H1 (cell line): ENCODE results near the gene SCO1. TPM values are rescaled to one million over a fixed set of nuclear protein-coding genes. Genes with fewer than 3 reads are reported as not detected.

Experiments used
- CTCF ChIA-PET: fragments of 300-600 bp; sonication (Branson Sonifier 250); formaldehyde crosslinking; loops from one replicate; lab custom pipeline; 2021; ENCODE audit not compliant: partially characterized antibody; lab: Charles Lee
- POLR2A ChIA-PET: fragments of 300-600 bp; sonication (Branson Sonifier 250); formaldehyde crosslinking; loops from one replicate; lab custom pipeline; 2021; ENCODE audit warnings: inconsistent platforms; ENCODE audit not compliant: partially characterized antibody; lab: Charles Lee
- DNase-seq, 2 experiments: peaks; one replicate each; pipeline versions ENCODE4 v3.0.0 to v3.0.0-alpha.2; 2010 to 2022; ENCODE audit warnings: low spot score in 2 of 2, low read depth in 1 of 2, mixed read lengths in 1 of 2
- FAIRE-seq: peaks from 2 replicates; lab custom pipeline; 2011; peaks lifted over from hg19 to GRCh38; lab: Jason Lieb, UNC
- H2AFZ ChIP-seq: 2 replicates; pipeline ENCODE4 v1.8.1; 2012; ENCODE audit warnings: low read length, inconsistent platforms
- H2AK5ac ChIP-seq: 2 replicates; pipeline ENCODE4 v1.6.1; 2013; ENCODE audit warnings: low read depth, low read length
- H2BK120ac ChIP-seq: replicated peaks from 2 replicates; pipeline ENCODE3; 2013; ENCODE audit warnings: low read depth, low read length, inconsistent platforms
- H2BK12ac ChIP-seq: 2 replicates; pipeline ENCODE4 v1.6.1; 2013; ENCODE audit warnings: low read depth, low read length
- H2BK15ac ChIP-seq: 2 replicates; pipeline ENCODE4 v1.6.1; 2013; ENCODE audit warnings: low read length
- H2BK20ac ChIP-seq: 2 replicates; pipeline ENCODE4 v1.6.1; 2013; ENCODE audit warnings: low read length
- H2BK5ac ChIP-seq: 2 replicates; pipeline ENCODE4 v1.6.1; 2013; ENCODE audit warnings: low read depth, low read length
- H3K14ac ChIP-seq: 2 replicates; pipeline ENCODE4 v1.6.1; 2013; ENCODE audit warnings: inconsistent platforms; ENCODE audit not compliant: insufficient read length
- H3K18ac ChIP-seq: 2 replicates; pipeline ENCODE4 v1.6.1; 2013; ENCODE audit warnings: low read length; ENCODE audit errors: extremely low read depth
- H3K23ac ChIP-seq: 2 replicates; pipeline ENCODE4 v1.6.1; 2013; ENCODE audit warnings: inconsistent platforms; ENCODE audit not compliant: insufficient read length
- H3K23me2 ChIP-seq: 2 replicates; pipeline ENCODE4 v1.6.1; 2013; ENCODE audit warnings: low read depth, low read length
- H3K27ac ChIP-seq: 2 replicates; pipeline ENCODE4 v1.6.1; 2011; ENCODE audit warnings: low read depth, low read length, inconsistent platforms
- H3K27me3 ChIP-seq, 4 experiments: replicated peaks in 1 of 4; 1 replicate in 1 of 4; 2 replicates in 3 of 4; pipeline versions ENCODE4 v1.6.1 to v1.8.1; 2011 to 2013; ENCODE audit warnings: low read length in 3 of 4, mild to moderate bottlenecking in 3 of 4, inconsistent platforms in 2 of 4, mixed read lengths in 2 of 4, moderate library complexity in 1 of 4; ENCODE audit not compliant: control insufficient read depth in 3 of 4, insufficient read depth in 3 of 4; ENCODE audit errors: extremely low read depth in 1 of 4
- H3K36me3 ChIP-seq, 4 experiments: 2 replicates each; pipeline versions ENCODE4 v1.6.1 to v1.8.1; 2011 to 2013; ENCODE audit warnings: mild to moderate bottlenecking in 4 of 4, low read length in 3 of 4, moderate library complexity in 2 of 4, control low read depth in 1 of 4, inconsistent platforms in 1 of 4; ENCODE audit not compliant: insufficient read depth in 4 of 4, control insufficient read depth in 2 of 4
- H3K4ac ChIP-seq: replicated peaks from 2 replicates; pipeline ENCODE3; 2013; ENCODE audit warnings: low read length, low read depth, mixed read lengths, inconsistent platforms; ENCODE audit not compliant: insufficient read length
- H3K4me1 ChIP-seq, 4 experiments: replicated peaks in 1 of 4; 1 replicate in 1 of 4; 2 replicates in 3 of 4; pipeline versions ENCODE4 v1.6.1 to v1.8.1; 2011 to 2013; ENCODE audit warnings: low read length in 3 of 4, inconsistent platforms in 2 of 4, mixed read lengths in 1 of 4; ENCODE audit not compliant: insufficient read depth in 4 of 4, control insufficient read depth in 3 of 4
- H3K4me2 ChIP-seq, 2 experiments: 2 replicates each; pipeline versions ENCODE4 v1.6.1 to v1.8.1; 2011 to 2013; ENCODE audit warnings: low read depth in 2 of 2, low read length in 2 of 2, control low read depth in 1 of 2, inconsistent platforms in 1 of 2, mild to moderate bottlenecking in 1 of 2; ENCODE audit not compliant: insufficient read depth in 1 of 2
- H3K4me3 ChIP-seq, 4 experiments: fragments of 200-600, 300-600 bp in 1 of 4; sonication (generic), shearing (Covaris generic), sonication (Bioruptor Twin) in 1 of 4; 2 replicates each; pipeline versions ENCODE4 v1.5.1 to v1.8.1; 2011 to 2016; ENCODE audit warnings: low read length in 4 of 4, low read depth in 3 of 4, control low read depth in 2 of 4, inconsistent platforms in 2 of 4, mild to moderate bottlenecking in 2 of 4, mixed read lengths in 1 of 4, moderate library complexity in 1 of 4; ENCODE audit not compliant: insufficient read depth in 2 of 4; ENCODE audit errors: extremely low read depth in 1 of 4
- H3K56ac ChIP-seq: replicated peaks from 2 replicates; pipeline ENCODE3; 2013; ENCODE audit warnings: low read depth, mild to moderate bottlenecking, mixed read lengths, low read length, inconsistent platforms; ENCODE audit not compliant: insufficient read length
- H3K79me1 ChIP-seq: 2 replicates; pipeline ENCODE4 v1.6.1; 2013; ENCODE audit warnings: low read depth, low read length, control low read depth
- H3K79me2 ChIP-seq, 2 experiments: 2 replicates each; pipeline versions ENCODE4 v1.6.1 to v1.8.1; 2012 to 2013; ENCODE audit warnings: low read length in 2 of 2, mild to moderate bottlenecking in 2 of 2, inconsistent platforms in 1 of 2; ENCODE audit not compliant: insufficient read depth in 2 of 2, control insufficient read depth in 1 of 2
- H3K9ac ChIP-seq, 4 experiments: replicated peaks in 1 of 4; 1 replicate in 1 of 4; 2 replicates in 3 of 4; pipeline versions ENCODE4 v1.6.1 to v1.8.1; 2011 to 2013; ENCODE audit warnings: low read depth in 3 of 4, low read length in 3 of 4, control low read depth in 2 of 4, mild to moderate bottlenecking in 2 of 4, moderate library complexity in 2 of 4, inconsistent platforms in 1 of 4; ENCODE audit errors: extremely low read depth in 1 of 4
- H3K9me3 ChIP-seq, 2 experiments: 2 replicates each; pipeline versions ENCODE4 v1.6.1 to v1.8.1; 2012 to 2013; ENCODE audit warnings: mild to moderate bottlenecking in 2 of 2, moderate library complexity in 2 of 2, control low read depth in 1 of 2, inconsistent platforms in 1 of 2, low read depth in 1 of 2, low read length in 1 of 2, mixed read lengths in 1 of 2; ENCODE audit not compliant: insufficient read depth in 2 of 2
- H4K20me1 ChIP-seq, 2 experiments: replicated peaks in 1 of 2; 2 replicates each; pipeline versions ENCODE3 to v1.8.1; 2011 to 2013; ENCODE audit warnings: inconsistent platforms in 2 of 2, low read length in 2 of 2, mild to moderate bottlenecking in 1 of 2; ENCODE audit not compliant: insufficient read depth in 2 of 2, control insufficient read depth in 1 of 2
- H4K5ac ChIP-seq: 2 replicates; pipeline ENCODE4 v1.6.1; 2013; ENCODE audit warnings: low read length, low read depth, mixed read lengths, inconsistent platforms; ENCODE audit not compliant: insufficient read length
- H4K8ac ChIP-seq: 2 replicates; pipeline ENCODE4 v1.8.0; 2013; ENCODE audit warnings: mild to moderate bottlenecking, moderate library complexity, low read length, inconsistent platforms; ENCODE audit not compliant: insufficient read depth; ENCODE audit errors: extremely low read depth
- H4K91ac ChIP-seq: replicated peaks from 2 replicates; pipeline ENCODE3; 2013; ENCODE audit warnings: low read length, mixed read lengths, inconsistent platforms; ENCODE audit not compliant: insufficient read length
- CEBPB ChIP-seq: IDR thresholded peaks from 2 replicates; pipeline ENCODE4 v1.6.1; 2012; ENCODE audit warnings: low read depth, low read length
- CTBP2 ChIP-seq: IDR thresholded peaks from 2 replicates; pipeline ENCODE4 v1.7.0; 2011; ENCODE audit warnings: borderline replicate concordance, mild to moderate bottlenecking, moderate library complexity, mixed read lengths, low read length; ENCODE audit not compliant: insufficient read depth, insufficient read length
- HDAC6 ChIP-seq: IDR thresholded peaks from one replicate; pipeline ENCODE4 v1.7.1; 2012; ENCODE audit warnings: low read depth, mild to moderate bottlenecking, inconsistent platforms, low read length, moderate library complexity
- KDM5A ChIP-seq: fragments of 200-600 bp; IDR thresholded peaks from 2 replicates; pipeline ENCODE4 v1.7.1; 2012; ENCODE audit warnings: mild to moderate bottlenecking, low read length, inconsistent platforms, mixed read lengths
- PHF8 ChIP-seq: fragments of 200-600 bp; sonication (generic); conservative IDR thresholded peaks from 2 replicates; pipeline ENCODE4 v1.7.1; 2012; ENCODE audit warnings: low read depth, mild to moderate bottlenecking, inconsistent platforms, low read length, moderate library complexity
- POLR2A ChIP-seq, 2 experiments: IDR thresholded peaks; 1 replicate in 1 of 2; 2 replicates in 1 of 2; pipeline ENCODE4 v1.6.1; 2011; ENCODE audit warnings: low read depth in 2 of 2, low read length in 2 of 2, mild to moderate bottlenecking in 2 of 2; ENCODE audit errors: control extremely low read depth in 1 of 2
- RBBP5 ChIP-seq: IDR thresholded peaks from 2 replicates; pipeline ENCODE4 v1.7.1; 2012; ENCODE audit warnings: low read depth, mild to moderate bottlenecking, inconsistent platforms, low read length, moderate library complexity, borderline replicate concordance
- RFX5 ChIP-seq: IDR thresholded peaks from 2 replicates; pipeline ENCODE4 v1.6.1; 2011; ENCODE audit warnings: low read depth, low read length, improper control_type of control experiment, borderline replicate concordance
- RXRA ChIP-seq: IDR thresholded peaks from 2 replicates; pipeline ENCODE4 v1.6.1; 2011; ENCODE audit warnings: low read depth, mild to moderate bottlenecking, low read length, moderate library complexity; ENCODE audit not compliant: insufficient read depth
- SIX5 ChIP-seq: IDR thresholded peaks from 2 replicates; pipeline ENCODE4 v1.6.1; 2011; ENCODE audit warnings: mild to moderate bottlenecking, low read depth, low read length
- SRF ChIP-seq: IDR thresholded peaks from 2 replicates; pipeline ENCODE4 v1.6.1; 2011; ENCODE audit warnings: mild to moderate bottlenecking, low read depth, low read length, moderate library complexity
- SUZ12 ChIP-seq: fragments of 200-600 bp; sonication (generic); IDR thresholded peaks from 2 replicates; pipeline ENCODE4 v1.6.1; 2012; ENCODE audit warnings: mild to moderate bottlenecking, inconsistent platforms, low read length, moderate library complexity, mixed read lengths
- TAF7 ChIP-seq: optimal IDR thresholded peaks from 2 replicates; pipeline ENCODE3; 2011; ENCODE audit warnings: low read depth, mild to moderate bottlenecking, inconsistent platforms, low read length, moderate library complexity, borderline replicate concordance
- TBP ChIP-seq: IDR thresholded peaks from 2 replicates; pipeline ENCODE4 v1.6.1; 2011; ENCODE audit warnings: low read depth, low read length, improper control_type of control experiment
- WGBS, 2 experiments: shearing (Covaris generic) in 1 of 2; methylation state at CpG; one replicate each; pipeline versions ENCODE4 v1.1.6 to v1.1.7; 2013 to 2015; ENCODE audit warnings: low lambda C conversion rate in 2 of 2, mixed read lengths in 2 of 2, inconsistent platforms in 1 of 2, low coverage in 1 of 2, missing lambda C conversion rate in 1 of 2; ENCODE audit not compliant: insufficient replicate concordance in 2 of 2, insufficient coverage in 1 of 2, insufficient read length in 1 of 2; ENCODE audit errors: extremely low coverage in 1 of 2, missing lambda C conversion rate in 1 of 2; 5-methylcytosine and 5-hydroxymethylcytosine counted together
- polyA plus RNA-seq, 7 experiments: library from polyadenylated mRNA; depleted of rRNA in 3 of 7; stranded (reverse) in 5 of 7; unstranded in 2 of 7; fragments of >200 nt in 5 of 7; fragments of 200-250 nt in 2 of 7; gene quantifications; 1 replicate in 5 of 7; 2 replicates in 1 of 7; 4 replicates in 1 of 7; pipeline versions ENCODE4 v1.2.1 to v1.2.3, GENCODE V29; 2011 to 2013; ENCODE audit warnings: missing spikeins in 2 of 7, mixed read lengths in 2 of 7
- total RNA-seq: library from RNA; stranded (reverse); fragmentation: NEBNext Ultra II Directional; extraction: Animal tissue kit (Norgen Biotek cat#: 25700); gene quantifications from 2 replicates; pipeline ENCODE4 v1.2.1, GENCODE V29; 2021
- TF ChIP-seq, protein P1 (sequence below): IDR thresholded peaks from 2 replicates; pipeline ENCODE4 v1.6.1; 2012; ENCODE audit warnings: inconsistent platforms

The SCO1 gene
- total and polyA plus RNA-seq, 2 of the 8 experiments (the other 6 are each of a cell fraction or from before 2014, with no cell fraction given), result 18.7 to 61.8 TPM

- WGBS, 2 experiments, result 82% methylated on average over 5 of the region's 5 CpGs; no CpG with 5 or more reads in 1 of the 2 experiments
- Histone ChIP-seq H2AFZ (no peak overlapping the region), H3K4me3 (no peak overlapping the region), H4K20me1 (no peaks in the 10 kb centered on the region), H3K23ac (no peak overlapping the region), H3K4me1 (no peaks in the 10 kb centered on the region), H4K8ac (no peak overlapping the region), H2BK120ac (no peak overlapping the region), H3K14ac (no peak overlapping the region), H3K36me3 (peaks cover 0 to 4% (median 0%) of the 10 kb centered on the region in 4 experiments; a peak in 1 of 8 replicates), H2BK12ac (no peak overlapping the region), H3K9me3 (no peaks in the 10 kb centered on the region), H3K18ac (no peak overlapping the region), H2BK20ac (no peak overlapping the region), H4K5ac (no peak overlapping the region), H3K79me1 (no peaks in the 10 kb centered on the region), H3K56ac (no peak overlapping the region), H3K79me2 (no peaks in the 10 kb centered on the region), H3K4ac (no peak overlapping the region), H2BK5ac (no peak overlapping the region), H2AK5ac (no peak overlapping the region), H3K23me2 (no peaks in the 10 kb centered on the region), H4K91ac (no peak overlapping the region), H3K27ac (no peak overlapping the region), H3K27me3 (no peaks in the 10 kb centered on the region), H2BK15ac (no peak overlapping the region), H3K4me2 (no peak overlapping the region), H3K9ac (no peak overlapping the region)
- ChIA-PET CTCF (interaction anchor here (2.2 to 11.2 kb wide), 5 partner anchors 7 to 31 kb away, joined by 10 to 223 read pairs (median 39); partner anchors contain the start of gene MYH3), POLR2A (no interaction called here)
- DNase-seq, result no peak
- FAIRE-seq, result no peak
- no peak for TF ChIP-seq CTBP2
- no peak for TF ChIP-seq RXRA
- no peak for TF ChIP-seq SIX5
- TF ChIP-seq, protein P1, sequence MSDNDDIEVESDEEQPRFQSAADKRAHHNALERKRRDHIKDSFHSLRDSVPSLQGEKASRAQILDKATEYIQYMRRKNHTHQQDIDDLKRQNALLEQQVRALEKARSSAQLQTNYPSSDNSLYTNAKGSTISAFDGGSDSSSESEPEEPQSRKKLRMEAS, result no peak
- no peak for TF ChIP-seq KDM5A
- TF ChIP-seq CEBPB, result no peak
- no peak for TF ChIP-seq RBBP5
- TF ChIP-seq SUZ12, result no peak
- TF ChIP-seq PHF8, result no peak
- no peak for TF ChIP-seq TBP
- no peak for TF ChIP-seq TAF7
- no peak for TF ChIP-seq SRF
- no peak for TF ChIP-seq RFX5
- TF ChIP-seq POLR2A (IDR thresholded peaks at IDR 0.05; ENCODE audit: control extremely low read depth in 1 of 2, low read depth in 2 of 2, low read length in 2 of 2), result no peak
- TF ChIP-seq HDAC6, result no peak
These were observed 49.0 kb downstream of the SCO1 start for GRCh38 chr17:10648381-10648780.
